GM23338 (cell line): Measurements from ENCODE around the gene SLTM. TPM values are rescaled to one million over a fixed set of nuclear protein-coding genes. Genes with fewer than 3 reads are reported as not detected.

Experiments
- ATAC-seq: fragments of 200-7000 bp; cut with Tn5 transposase; 3 replicates; pipeline ENCODE4 v1.9.1; 2020
- DNase-seq: peaks from one replicate; pipeline ENCODE4 v3.0.0-alpha.2; 2015; ENCODE audit warnings: low spot score
- H2AFZ ChIP-seq: fragments of 200-600 bp; sonication (generic); 2 replicates; pipeline ENCODE4 v1.8.0; 2016; ENCODE audit warnings: antibody characterized with exemption, mild to moderate bottlenecking, moderate library complexity
- H3F3A ChIP-seq: fragments of 200-600 bp; sonication (generic); replicated peaks from 2 replicates; pipeline ENCODE4 v1.8.0; 2017; ENCODE audit warnings: antibody characterized with exemption, mixed run types, low read depth
- H3K27ac ChIP-seq: fragments of 200-600 bp; sonication (generic); 2 replicates; pipeline ENCODE4 v1.6.1; 2016; ENCODE audit warnings: low read depth
- H3K27me3 ChIP-seq: fragments of 200-600 bp; sonication (generic); 2 replicates; pipeline ENCODE4 v1.8.0; 2016; ENCODE audit warnings: mild to moderate bottlenecking, mixed run types, moderate library complexity; ENCODE audit not compliant: insufficient read depth
- H3K36me3 ChIP-seq: fragments of 200-600 bp; sonication (generic); 2 replicates; pipeline ENCODE4 v1.8.0; 2016; ENCODE audit warnings: mild to moderate bottlenecking; ENCODE audit not compliant: insufficient read depth
- H3K4me1 ChIP-seq: fragments of 200-600 bp; sonication (generic); 2 replicates; pipeline ENCODE4 v1.8.0; 2016; ENCODE audit warnings: mild to moderate bottlenecking, moderate library complexity; ENCODE audit not compliant: insufficient read depth
- H3K4me2 ChIP-seq: fragments of 200-600 bp; sonication (generic); 2 replicates; pipeline ENCODE4 v1.7.1; 2017; ENCODE audit warnings: mixed run types
- H3K4me3 ChIP-seq: fragments of 200-600 bp; sonication (generic); 2 replicates; pipeline ENCODE4 v1.6.1; 2016; ENCODE audit warnings: mixed run types
- H3K79me2 ChIP-seq: fragments of 200-600 bp; sonication (generic); replicated peaks from 2 replicates; pipeline ENCODE4 v1.8.0; 2017; ENCODE audit warnings: mild to moderate bottlenecking; ENCODE audit not compliant: insufficient read depth
- H3K9me2 ChIP-seq: fragments of 200-600 bp; sonication (generic); 2 replicates; pipeline ENCODE4 v1.8.0; 2017; ENCODE audit not compliant: insufficient read depth
- H4K20me1 ChIP-seq: fragments of 200-600 bp; sonication (generic); replicated peaks from 2 replicates; pipeline ENCODE4 v1.8.0; 2017; ENCODE audit warnings: mild to moderate bottlenecking; ENCODE audit not compliant: insufficient read depth
- H3K27ac Mint-ChIP-seq: 2 replicates; pipeline ENCODE4 v1.8.0; 2020; ENCODE audit warnings: inconsistent platforms, mild to moderate bottlenecking, moderate library complexity, mixed read lengths
- H3K27me3 Mint-ChIP-seq: 3 replicates; pipeline ENCODE4 v1.8.0; 2022; ENCODE audit warnings: low read depth, mild to moderate bottlenecking, moderate library complexity, mixed read lengths, inconsistent platforms; ENCODE audit not compliant: insufficient read depth, poor library complexity
- H3K36me3 Mint-ChIP-seq: 3 replicates; pipeline ENCODE4 v1.8.0; 2021; ENCODE audit warnings: low read depth, mild to moderate bottlenecking, inconsistent platforms, moderate library complexity, mixed read lengths
- H3K4me1 Mint-ChIP-seq: 3 replicates; pipeline ENCODE4 v1.8.0; 2020; ENCODE audit warnings: mild to moderate bottlenecking, inconsistent platforms, mixed read lengths
- H3K4me3 Mint-ChIP-seq: 3 replicates; pipeline ENCODE4 v1.8.0; 2021; ENCODE audit warnings: moderate library complexity, mild to moderate bottlenecking, inconsistent platforms, mixed read lengths
- H3K9me3 Mint-ChIP-seq: 3 replicates; pipeline ENCODE4 v1.8.0; 2020; ENCODE audit warnings: moderate library complexity, mild to moderate bottlenecking, inconsistent platforms, mixed read lengths
- CREB1 ChIP-seq: fragments of 250-450 bp; sonication (Bioruptor Pico); IDR thresholded peaks from 2 replicates; pipeline ENCODE4 v1.5.0; 2020; ENCODE audit warnings: low read depth, mild to moderate bottlenecking, moderate library complexity
- CTCF ChIP-seq, 2 experiments: fragments of 200-600 bp in 1 of 2; sonication (generic) in 1 of 2; conservative IDR thresholded peaks; 2 replicates each; pipeline versions ENCODE4 v1.5.1 to v1.6.1; 2016 to 2017; ENCODE audit warnings: antibody characterized with exemption in 2 of 2, low read depth in 2 of 2, mild to moderate bottlenecking in 2 of 2, moderate library complexity in 1 of 2
- ETS1 ChIP-seq: IDR thresholded peaks from 2 replicates; pipeline ENCODE4 v1.6.1; 2016; ENCODE audit warnings: antibody characterized with exemption
- EZH2 ChIP-seq: fragments of 200-600 bp; sonication (generic); IDR thresholded peaks from one replicate; pipeline ENCODE4 v1.8.0; 2017; ENCODE audit warnings: antibody characterized with exemption, mild to moderate bottlenecking, low read depth; ENCODE audit not compliant: unreplicated experiment
- JUNB ChIP-seq: IDR thresholded peaks from one replicate; pipeline ENCODE4 v1.6.1; 2016; ENCODE audit warnings: antibody characterized with exemption; ENCODE audit not compliant: unreplicated experiment
- NANOG ChIP-seq: IDR thresholded peaks from 2 replicates; pipeline ENCODE4 v1.6.1; 2016; ENCODE audit warnings: antibody characterized with exemption, borderline replicate concordance
- POLR2AphosphoS5 ChIP-seq: IDR thresholded peaks from 2 replicates; pipeline ENCODE4 v1.6.1; 2016; ENCODE audit warnings: antibody characterized with exemption, low read depth
- REST ChIP-seq: IDR thresholded peaks from one replicate; pipeline ENCODE4 v1.6.1; 2018; ENCODE audit warnings: antibody characterized with exemption; ENCODE audit not compliant: unreplicated experiment
- ZNF114 ChIP-seq: fragments of 250-450 bp; sonication (Bioruptor Pico); IDR thresholded peaks from 2 replicates; pipeline ENCODE4 v1.5.0; 2020; ENCODE audit warnings: mild to moderate bottlenecking, moderate library complexity
- ZNF462 ChIP-seq: fragments of 250-450 bp; sonication (Bioruptor Pico); IDR thresholded peaks from 2 replicates; pipeline ENCODE4 v1.5.0; 2020; ENCODE audit warnings: mild to moderate bottlenecking, moderate library complexity
- polyA plus RNA-seq: library from polyadenylated mRNA; unstranded; fragments of >200 nt; fragmentation: Nextera tagmentation; extraction: Ambion mirVana; gene quantifications from 2 replicates; pipeline ENCODE4 v1.2.1, GENCODE V29; 2016
- total RNA-seq: library from RNA; depleted of rRNA; stranded (reverse); fragments of >200 nt; shearing (Covaris generic); gene quantifications from 2 replicates; pipeline ENCODE4 v1.2.3, GENCODE V29; 2014

The SLTM gene
- total and polyA plus RNA-seq, 2 experiments from 2014 or later, result 210 to 476 TPM

- Histone ChIP-seq H4K20me1 (no peaks in the 10 kb centered on the region), H3K36me3 (no peaks in the 10 kb centered on the region), H2AFZ (peak overlapping the region; percentile 94), H3K4me3 (no peak overlapping the region), H3K9me2 (peaks cover 2% of the 10 kb centered on the region; the same call in 1 of the 2 replicates), H3F3A (no peaks in the 10 kb centered on the region), H3K27me3 (no peaks in the 10 kb centered on the region), H3K27ac (no peak overlapping the region), H3K4me2 (no peak overlapping the region), H3K4me1 (peaks cover 8% of the 10 kb centered on the region; the same call in 1 of the 2 replicates), H3K79me2 (no peaks in the 10 kb centered on the region)
- TF ChIP-seq ZNF462 (CRISPR knock-in tag), result no peak
- no peak for TF ChIP-seq JUNB
- no peak for TF ChIP-seq REST
- no peak for TF ChIP-seq NANOG
- no peak for TF ChIP-seq CREB1 (CRISPR knock-in tag)
- TF ChIP-seq ETS1, result no peak
- no peak for TF ChIP-seq POLR2AphosphoS5
- TF ChIP-seq EZH2, result no peak
- no peak for TF ChIP-seq ZNF114
- TF ChIP-seq CTCF (conservative IDR thresholded peaks at IDR 0.05; ENCODE audit: low read depth in 2 of 2), result no peak
- H3K36me3 Mint-ChIP-seq, result no peaks in the 10 kb centered on the region
- no peak overlapping the region for H3K4me3 Mint-ChIP-seq
- H3K27me3 Mint-ChIP-seq, result no peaks in the 10 kb centered on the region
- DNase-seq, result no peak
- peaks cover 16% of the 10 kb centered on the region for H3K4me1 Mint-ChIP-seq
- no peak for ATAC-seq
- H3K27ac Mint-ChIP-seq, result peak overlapping the region; percentile 90
- H3K9me3 Mint-ChIP-seq, result no peaks in the 10 kb centered on the region
These were observed 19.3 kb upstream of the SLTM start for GRCh38 chr15:58952751-58953150.
